GM19240 (cell line): ENCODE data around the gene FRMD6.
A peak's percentile ranks its signal among the peaks of the same experiment; 100 is the strongest.
"Not testable (repeated sequence)": the region's sequence is repeated elsewhere in the genome, so short reads cannot be mapped to it uniquely, and the experiment has no call there.

ENCODE experiments used
- DNase-seq: peaks from one replicate; pipeline ENCODE4 v3.0.0; 2011; ENCODE audit warnings: low spot score; ENCODE audit not compliant: insufficient read length

Gene FRMD6

GRCh38 chr14:51628238-51628637, 23.5 kb upstream of the FRMD6 start:
- no peak for DNase-seq

- DNase-seq: no peak
Measured at GRCh38 chr14:51630987-51631386, 20.7 kb upstream of the FRMD6 start.

GRCh38 chr14:51633298-51633697, 18.4 kb upstream of the FRMD6 start:
- DNase-seq: not testable (repeated sequence)

GRCh38 chr14:51636109-51636508, 15.6 kb upstream of the FRMD6 start:
- no peak for DNase-seq

- DNase-seq: no peak
Measured at GRCh38 chr14:51638071-51638944, 13.4 kb upstream of the FRMD6 start.

- DNase-seq: no peak
Measured at GRCh38 chr14:51639668-51640316, 11.9 kb upstream of the FRMD6 start.

GRCh38 chr14:51643140-51643539, 8.6 kb upstream of the FRMD6 start:
- DNase-seq: no peak

GRCh38 chr14:51644217-51644933, 7.3 kb upstream of the FRMD6 start:
- DNase-seq: no peak

- DNase-seq: no peak
Measured at GRCh38 chr14:51648296-51648695, 3.4 kb upstream of the FRMD6 start.

GRCh38 chr14:51650716-51651387, 858 bp upstream of the FRMD6 start:
- DNase-seq: no peak

- peak; percentile 14 for DNase-seq
Measured at GRCh38 chr14:51652168-51653078, 713 bp downstream of the FRMD6 start.

- DNase-seq: no peak
Measured at GRCh38 chr14:51653079-51653774, 1.5 kb downstream of the FRMD6 start.

GRCh38 chr14:51653775-51654532, 2.2 kb downstream of the FRMD6 start:
- DNase-seq: no peak

- DNase-seq: no peak
Measured at GRCh38 chr14:51654533-51654845, 2.8 kb downstream of the FRMD6 start.

GRCh38 chr14:51657762-51658161, 6.1 kb downstream of the FRMD6 start:
- no peak for DNase-seq

- no peak for DNase-seq
Measured at GRCh38 chr14:51658441-51659173, 6.9 kb downstream of the FRMD6 start.

- no peak for DNase-seq
Measured at GRCh38 chr14:51660741-51661140, 9.0 kb downstream of the FRMD6 start.

- no peak for DNase-seq
Measured at GRCh38 chr14:51661504-51661903, 9.8 kb downstream of the FRMD6 start.
